GM10248 (cell line): ENCODE results near the gene NINJ1.
"Not testable (repeated sequence)": the region's sequence is repeated elsewhere in the genome, so short reads cannot be mapped to it uniquely, and the experiment has no call there.

Source experiments
- CTCF ChIA-PET: fragments of 300-600 bp; sonication (Branson Sonifier 250); formaldehyde crosslinking; extraction: SDS; loops from one replicate; lab custom pipeline; 2021; ENCODE audit warnings: antibody characterized with exemption; lab: Yijun Ruan, JAX
- POLR2A ChIA-PET: fragments of 350-650 bp; sonication (Branson Sonifier 250); formaldehyde crosslinking; extraction: SDS; loops from one replicate; lab custom pipeline; 2020; ENCODE audit warnings: antibody characterized with exemption; lab: Yijun Ruan, JAX
- DNase-seq: peaks from one replicate; pipeline ENCODE4 v3.0.0; 2012; ENCODE audit errors: extremely low spot score
- CTCF ChIP-seq: IDR thresholded peaks from 2 replicates; pipeline ENCODE4 v1.5.1; 2012; ENCODE audit warnings: mild to moderate bottlenecking, low read depth; ENCODE audit errors: extremely low read depth, missing control alignments, control extremely low read depth

The NINJ1 gene

GRCh38 chr9:93110311-93110855 lies 23.7 kb downstream of the NINJ1 start:
- no peak for TF ChIP-seq CTCF
- POLR2A ChIA-PET: no interaction called here
- CTCF ChIA-PET: interaction anchor here (4.4 to 9.7 kb wide), 3 partner anchors 13 to 24 kb away, joined by 22 to 174 read pairs (median 51); partner anchors contain the start of genes CARD19 and NINJ1
- no peak for DNase-seq

DNA sequence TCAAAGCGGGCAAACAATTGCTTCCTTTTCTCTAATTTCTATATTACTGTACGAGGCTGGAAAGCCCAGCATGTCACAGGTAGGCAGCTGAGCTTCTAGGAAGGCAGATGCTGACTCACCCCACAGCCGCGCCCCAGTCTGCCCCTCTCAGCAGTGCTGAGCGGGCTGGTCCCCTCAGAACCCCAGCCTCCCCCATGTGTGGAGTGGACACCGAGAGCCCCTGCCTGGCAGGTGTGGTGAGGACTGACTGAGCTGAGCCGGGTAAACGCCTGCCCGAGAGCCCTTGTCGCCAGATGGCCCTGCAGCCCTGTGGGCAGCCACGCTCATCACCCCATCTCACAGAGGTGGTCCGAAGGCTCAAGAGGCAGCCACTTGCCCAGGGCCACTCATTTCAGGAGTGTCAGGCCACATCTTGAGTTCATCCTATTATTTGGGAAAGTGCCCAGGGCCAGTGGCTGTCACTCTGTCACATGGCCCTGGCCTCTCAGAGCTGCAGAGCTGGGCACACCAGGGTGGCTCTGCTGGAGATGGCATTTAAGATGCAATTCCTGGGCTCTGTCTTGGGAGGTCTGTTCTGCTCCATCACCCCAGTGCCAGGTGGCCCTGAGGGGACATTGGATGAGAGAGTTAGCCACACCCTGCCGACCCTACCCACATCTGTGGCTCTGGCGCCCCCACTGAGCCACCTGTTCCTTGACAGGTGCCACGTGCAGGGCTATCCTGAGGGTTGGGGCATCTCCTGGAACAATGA lies 25.6 kb downstream of the NINJ1 start:
- no peak for DNase-seq
- ChIA-PET CTCF (interaction anchor here (0.6 to 9.7 kb wide), 32 partner anchors 11 to 461 kb away, joined by 3 to 174 read pairs (median 4); partner anchors contain the start of genes CARD19 and NINJ1), POLR2A (interaction anchor here (0.6 to 0.8 kb wide), 2 partner anchors 26 to 39 kb away, joined by 3 read pairs; partner anchors contain the start of gene NINJ1)
- TF ChIP-seq CTCF: no peak

DNA sequence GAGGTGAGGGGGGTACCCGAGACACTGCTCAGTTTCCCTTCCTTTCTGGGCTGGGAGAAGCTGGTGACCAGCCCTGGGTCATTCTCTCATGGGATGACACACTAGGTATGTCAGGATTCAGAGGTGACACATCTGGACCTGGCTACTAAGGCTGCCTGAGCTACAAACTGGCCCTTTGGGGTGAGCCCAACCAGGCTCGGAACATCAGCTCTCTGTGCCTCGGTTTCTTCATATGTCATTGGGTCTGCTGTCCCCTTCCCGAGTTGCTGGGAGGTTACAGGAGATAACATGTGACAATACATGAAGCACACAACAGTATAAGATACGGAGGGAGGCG lies 26.3 kb downstream of the NINJ1 start:
- no peak for DNase-seq
- no peak for TF ChIP-seq CTCF
- POLR2A ChIA-PET: no interaction called here
- CTCF ChIA-PET: interaction anchor here (1.1 to 9.7 kb wide), 11 partner anchors 11 to 459 kb away, joined by 3 to 174 read pairs (median 11); partner anchors contain the start of genes CARD19 and NINJ1

DNA sequence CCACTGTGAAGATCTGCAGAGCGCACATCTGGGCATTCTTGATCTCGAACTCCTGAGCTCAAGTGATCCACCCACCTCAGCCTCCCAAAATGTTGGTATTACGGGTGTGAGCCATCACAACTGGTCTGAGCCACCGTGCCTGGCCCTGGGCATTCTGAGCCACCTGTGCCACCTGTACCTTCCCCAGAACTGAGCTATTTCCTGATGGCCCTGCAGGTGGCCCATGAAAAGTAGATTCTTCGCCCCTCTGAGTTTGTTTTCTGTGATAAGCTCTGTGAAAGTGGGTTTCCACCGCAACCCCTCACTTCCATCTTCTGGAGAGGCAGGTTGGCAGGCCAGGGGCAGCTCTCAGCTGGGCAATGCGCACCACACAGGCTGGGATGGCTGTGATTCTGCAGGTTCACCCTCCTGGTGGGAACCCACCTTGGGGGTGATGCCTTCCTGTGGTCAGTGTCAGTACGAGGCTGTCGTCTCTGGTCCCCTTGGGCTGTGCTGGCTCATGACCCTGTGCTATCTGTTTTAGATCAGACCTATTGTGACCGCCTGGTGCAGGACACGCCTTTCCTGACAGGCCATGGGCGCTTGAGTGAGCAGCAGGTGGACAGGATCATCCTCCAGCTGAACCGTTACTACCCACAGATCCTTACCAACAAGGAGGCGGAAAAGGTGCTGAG lies 26.8 kb downstream of the NINJ1 start:
- ChIA-PET CTCF (interaction anchor here (0.8 to 9.7 kb wide), 12 partner anchors 10 to 459 kb away, joined by 3 to 174 read pairs (median 9); partner anchors contain the start of genes CARD19 and NINJ1), POLR2A (no interaction called here)
- no peak for TF ChIP-seq CTCF
- DNase-seq: no peak

DNA sequence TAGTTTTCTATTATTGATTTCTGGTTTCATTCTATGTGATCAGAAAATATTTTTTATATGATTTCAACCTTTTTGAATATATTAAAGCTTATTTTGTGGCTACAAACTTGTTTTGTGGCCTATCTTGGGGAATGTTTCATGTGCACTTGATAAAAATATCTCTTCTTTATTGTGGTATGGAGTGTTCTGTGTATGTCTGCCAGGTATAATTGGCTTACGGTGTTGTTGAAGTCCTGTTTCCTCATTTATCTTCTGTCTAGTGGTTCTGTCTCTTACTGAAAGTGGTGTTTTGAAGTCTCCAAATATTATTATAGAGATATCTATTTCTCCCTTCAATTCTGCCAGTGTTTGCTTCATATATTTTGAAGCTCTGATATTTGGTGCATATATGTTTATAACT lies 28.4 kb downstream of the NINJ1 start:
- DNase-seq: no peak
- ChIA-PET POLR2A (no interaction called here), CTCF (interaction anchor here (4.7 to 9.7 kb wide), 2 partner anchors 9 to 18 kb away, joined by 51 to 174 read pairs; partner anchors contain the start of gene CARD19)

DNA sequence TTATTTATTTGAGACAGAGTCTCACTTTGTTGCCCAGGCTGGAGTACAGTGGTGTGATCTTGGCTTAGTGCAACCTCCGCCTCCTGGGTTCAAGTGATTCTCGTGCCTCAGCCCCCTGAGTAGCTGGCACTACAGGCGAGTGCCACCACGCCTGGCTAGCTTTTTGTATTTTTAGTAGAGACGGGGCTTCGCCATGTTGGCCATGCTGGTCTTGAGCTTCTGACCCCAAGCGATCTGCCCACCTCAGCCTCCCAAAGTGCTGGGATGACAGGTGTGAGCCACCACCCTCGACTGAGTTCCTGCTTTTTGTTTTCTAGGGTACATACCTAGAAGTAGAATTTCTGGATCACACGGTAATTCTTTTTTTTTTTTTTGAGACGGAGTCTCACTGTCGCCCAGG lies 33.0 kb downstream of the NINJ1 start:
- POLR2A ChIA-PET, CTCF ChIA-PET, DNase-seq: not testable (repeated sequence)

More for the DNA sequence above, 28.4 kb downstream of the NINJ1 start:
- TF ChIP-seq CTCF: no peak
